Neural crest cell (in vitro differentiated cells): ENCODE measurements around the gene CASTOR1. TPM values are rescaled to one million over a fixed set of nuclear protein-coding genes. Genes with fewer than 3 reads are reported as not detected.

ENCODE experiments used
- DNase-seq: peaks from one replicate; pipeline ENCODE4 v3.0.0; 2021; ENCODE audit warnings: low read depth, mixed read lengths, low spot score
- H3K27ac Mint-ChIP-seq: one replicate; pipeline ENCODE4 v1.8.0; 2021; ENCODE audit warnings: mild to moderate bottlenecking, mixed read lengths; ENCODE audit not compliant: unreplicated experiment
- H3K27me3 Mint-ChIP-seq: 2 replicates; pipeline ENCODE4 v1.8.0; 2021; ENCODE audit warnings: low read depth, mild to moderate bottlenecking, mixed read lengths
- H3K36me3 Mint-ChIP-seq: 2 replicates; pipeline ENCODE4 v1.8.0; 2021; ENCODE audit warnings: low read depth, mild to moderate bottlenecking, mixed read lengths
- H3K4me1 Mint-ChIP-seq: 2 replicates; pipeline ENCODE4 v1.8.0; 2021; ENCODE audit warnings: mixed read lengths
- H3K4me3 Mint-ChIP-seq: one replicate; pipeline ENCODE4 v1.8.0; 2021; ENCODE audit warnings: mild to moderate bottlenecking, mixed read lengths
- H3K9me3 Mint-ChIP-seq: 2 replicates; pipeline ENCODE4 v1.8.0; 2021; ENCODE audit warnings: mixed read lengths
- CTCF ChIP-seq: fragments of 200-600 bp; sonication (generic); conservative IDR thresholded peaks from 2 replicates; pipeline ENCODE4 v1.5.0; 2021; ENCODE audit warnings: antibody characterized with exemption, mild to moderate bottlenecking
- total RNA-seq: library from RNA; stranded (reverse); gene quantifications from 2 replicates; pipeline ENCODE4 v1.2.1, GENCODE V29; 2021

The CASTOR1 gene
- total RNA-seq, 1 donor from 2014 or later = 6.2 TPM

GRCh38 chr22:30288419-30289140 lies 725 bp downstream of the CASTOR1 start:
- Mint-ChIP-seq H3K4me3 (peak overlapping the region; percentile 94), H3K4me1 (peaks cover 16% of the 10 kb centered on the region), H3K9me3 (no peaks in the 10 kb centered on the region), H3K27ac (peak overlapping the region; percentile 78), H3K36me3 (no peaks in the 10 kb centered on the region), H3K27me3 (peaks cover 3% of the 10 kb centered on the region)
- DNase-seq = no peak
- TF ChIP-seq CTCF = no peak

GRCh38 chr22:30287648-30288418 lies 1.5 kb downstream of the CASTOR1 start:
- H3K9me3 Mint-ChIP-seq = no peaks in the 10 kb centered on the region
- H3K36me3 Mint-ChIP-seq = no peaks in the 10 kb centered on the region
- peak overlapping the region; percentile 94 for H3K4me3 Mint-ChIP-seq
- H3K4me1 Mint-ChIP-seq = peaks cover 16% of the 10 kb centered on the region
- DNase-seq = peak; percentile 67
- peak; percentile 82 for TF ChIP-seq CTCF
- H3K27me3 Mint-ChIP-seq = peaks cover 3% of the 10 kb centered on the region
- H3K27ac Mint-ChIP-seq = peak overlapping the region; percentile 78

- peak; percentile 88 for TF ChIP-seq CTCF
- no peaks in the 10 kb centered on the region for H3K9me3 Mint-ChIP-seq
- H3K4me1 Mint-ChIP-seq = peaks cover 16% of the 10 kb centered on the region
- DNase-seq = peak; percentile 71
- peak overlapping the region; percentile 16 for H3K4me3 Mint-ChIP-seq
- H3K36me3 Mint-ChIP-seq = no peaks in the 10 kb centered on the region
- H3K27me3 Mint-ChIP-seq = peaks cover 3% of the 10 kb centered on the region
- peak overlapping the region; percentile 19 for H3K27ac Mint-ChIP-seq
Observed at GRCh38 chr22:30286813-30287647, 2.3 kb downstream of the CASTOR1 start.

GRCh38 chr22:30286331-30286730 lies 3.0 kb downstream of the CASTOR1 start:
- Mint-ChIP-seq H3K4me3 (peak overlapping the region; percentile 16), H3K36me3 (no peaks in the 10 kb centered on the region), H3K27me3 (peaks cover 3% of the 10 kb centered on the region), H3K9me3 (no peaks in the 10 kb centered on the region), H3K4me1 (peaks cover 16% of the 10 kb centered on the region), H3K27ac (no peak overlapping the region)
- TF ChIP-seq CTCF = no peak
- DNase-seq = no peak

- peaks cover 16% of the 10 kb centered on the region for H3K4me1 Mint-ChIP-seq
- H3K27me3 Mint-ChIP-seq = peaks cover 3% of the 10 kb centered on the region
Observed at GRCh38 chr22:30285846-30286200, 3.5 kb downstream of the CASTOR1 start.

More at GRCh38 chr22:30285846-30286200, 3.5 kb downstream of the CASTOR1 start:
- no peaks in the 10 kb centered on the region for H3K36me3 Mint-ChIP-seq
- H3K4me3 Mint-ChIP-seq = no peak overlapping the region
- H3K9me3 Mint-ChIP-seq = no peaks in the 10 kb centered on the region
- no peak overlapping the region for H3K27ac Mint-ChIP-seq
- TF ChIP-seq CTCF = no peak
- DNase-seq = no peak
